Cortex of kidney (tissue), 1 donor: ENCODE results near the gene EMC8.
"Not testable (repeated sequence)": the region's sequence is repeated elsewhere in the genome, so short reads cannot be mapped to it uniquely, and the experiment has no call there.

ENCODE experiments used
- DNase-seq: peaks from one replicate; lab custom pipeline; 2025; lab: John Stamatoyannopoulos, UW

Gene EMC8

DNA sequence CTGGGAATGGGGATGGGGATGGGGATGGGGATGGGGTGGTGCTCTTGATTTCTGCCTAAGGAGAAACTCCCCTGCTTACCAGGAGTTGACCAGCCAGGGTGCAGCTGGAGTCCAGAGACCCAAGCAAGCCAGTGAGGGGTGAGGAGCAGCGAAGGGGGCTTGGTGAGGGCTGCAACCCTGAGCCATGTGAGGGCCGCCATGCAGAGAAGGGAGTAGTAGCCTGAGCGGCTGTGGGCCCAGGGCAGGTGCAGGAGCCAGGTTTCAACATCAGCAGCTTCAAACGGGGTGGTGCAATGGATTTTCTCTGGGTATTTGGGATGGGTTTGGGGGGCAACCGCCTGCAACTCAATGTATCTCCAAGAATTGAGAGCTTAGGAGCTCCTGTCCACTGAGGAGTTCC lies 35.4 kb upstream of the EMC8 start:
- no peak for DNase-seq

DNA sequence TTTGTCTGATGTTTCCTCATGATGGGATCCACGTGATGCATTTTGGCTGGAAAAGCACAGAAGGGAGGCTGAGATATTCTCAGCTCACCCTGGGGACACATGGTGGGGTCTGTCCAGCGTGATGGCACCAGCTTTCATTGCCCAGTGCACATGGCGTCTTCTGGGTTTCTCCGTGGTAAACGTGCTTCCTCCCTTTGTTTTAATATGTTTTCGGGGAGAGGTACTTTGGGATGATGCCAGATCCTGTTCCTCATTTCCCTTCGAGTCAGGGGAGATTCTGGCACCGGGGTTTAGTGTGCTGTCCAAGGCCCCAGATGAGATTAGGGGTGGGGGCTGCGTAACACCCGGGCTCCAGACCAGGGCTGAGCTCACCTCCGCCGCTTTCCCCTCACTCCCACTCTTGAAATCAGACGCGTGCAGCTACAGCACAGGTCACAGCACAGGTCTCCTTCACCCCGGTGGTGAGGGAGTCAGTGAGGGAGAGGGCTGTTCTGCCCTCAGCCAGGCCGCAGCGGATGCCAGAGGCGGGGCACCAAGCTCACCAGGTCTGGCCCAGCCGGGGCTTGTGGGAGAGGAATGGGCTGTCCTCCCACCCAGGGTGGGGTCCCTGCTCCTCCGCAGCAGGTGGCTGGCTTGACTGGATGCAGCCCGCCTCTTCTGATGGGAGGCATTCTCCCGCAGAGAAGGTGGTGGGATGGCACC lies 34.0 kb upstream of the EMC8 start:
- no peak for DNase-seq

DNA sequence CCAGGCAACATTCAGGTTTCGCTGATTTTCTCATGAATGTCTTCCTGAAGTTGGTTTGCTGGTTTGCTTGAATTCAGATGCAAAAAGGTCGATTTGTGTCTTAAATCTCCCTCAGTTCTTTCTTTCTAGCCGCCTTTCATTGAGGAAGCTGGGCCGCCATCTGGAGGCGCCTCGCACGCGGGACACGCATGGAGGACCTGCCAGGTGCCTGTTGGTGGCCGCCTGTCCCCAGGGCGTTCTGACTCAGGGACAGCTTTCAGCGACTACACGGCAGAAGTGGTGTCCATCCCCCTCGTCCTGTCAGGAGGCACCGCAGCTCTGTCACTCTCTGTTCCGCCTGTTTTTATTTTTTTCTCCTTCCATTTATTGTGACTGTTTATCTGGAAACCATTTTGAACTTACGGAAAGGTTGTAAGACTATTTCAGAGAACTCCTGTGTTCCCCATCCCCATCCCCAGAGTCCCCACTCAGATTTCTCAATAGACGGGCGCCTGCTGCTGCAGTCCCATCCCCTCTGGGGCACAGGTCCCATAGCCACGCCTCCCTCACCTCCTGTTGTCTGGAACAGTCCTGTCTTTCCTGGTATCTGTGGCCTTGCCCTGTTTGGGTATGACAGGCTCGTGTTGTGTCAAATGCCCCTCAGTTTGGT lies 33.4 kb upstream of the EMC8 start:
- DNase-seq: no peak

DNA sequence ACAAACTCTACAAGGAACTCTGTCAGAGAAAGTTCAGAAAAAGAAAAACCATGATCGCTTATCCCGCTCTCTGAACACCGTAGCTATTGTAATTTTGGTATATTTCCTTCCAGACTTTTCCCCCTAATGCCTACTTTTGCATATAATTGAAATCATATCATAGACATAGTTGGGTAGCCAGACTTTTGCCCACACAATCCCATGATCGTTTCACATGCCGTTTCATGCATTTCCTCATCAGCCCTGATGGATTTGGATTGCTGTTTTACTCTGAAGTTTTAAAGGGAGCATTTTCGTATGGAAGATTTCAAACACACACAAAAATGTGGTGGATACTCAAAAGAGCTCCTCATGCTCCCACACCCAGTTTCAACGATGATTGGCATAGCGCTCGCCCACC lies 31.5 kb upstream of the EMC8 start:
- DNase-seq: no peak

DNA sequence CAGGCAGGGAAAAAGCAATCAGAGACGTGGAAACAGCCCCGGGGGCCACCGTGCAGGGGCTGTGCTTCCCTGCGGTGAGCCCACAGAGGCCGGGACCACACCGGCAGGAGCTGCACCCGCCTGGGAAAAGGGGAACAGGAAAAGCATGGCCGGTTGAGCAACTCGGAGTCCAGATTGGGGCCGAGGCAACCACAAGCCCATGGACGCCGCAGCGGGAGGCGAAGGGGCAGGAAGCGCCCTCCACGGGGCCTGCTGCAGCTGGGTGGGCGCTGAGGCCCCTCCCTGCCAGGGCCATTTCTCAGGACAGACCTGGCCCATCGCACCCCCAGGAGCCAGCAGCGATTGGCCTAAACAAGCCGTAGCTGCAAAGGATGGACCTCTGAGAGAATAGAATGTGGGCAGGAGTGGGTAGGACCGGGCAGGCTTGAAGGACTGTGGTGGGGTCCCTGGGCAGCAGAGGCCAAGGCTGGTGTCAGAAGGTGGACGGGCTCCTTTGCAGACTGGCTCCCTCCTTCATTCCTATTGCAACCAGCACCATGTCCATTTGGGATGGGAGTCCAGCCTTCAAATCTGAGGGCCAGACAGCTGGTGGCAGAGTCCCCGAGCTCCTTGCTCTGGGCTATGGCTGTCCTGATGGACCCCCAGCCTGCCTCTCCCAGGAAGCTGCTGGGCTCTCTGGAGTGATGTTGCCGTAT lies 30.6 kb upstream of the EMC8 start:
- DNase-seq: no peak

DNA sequence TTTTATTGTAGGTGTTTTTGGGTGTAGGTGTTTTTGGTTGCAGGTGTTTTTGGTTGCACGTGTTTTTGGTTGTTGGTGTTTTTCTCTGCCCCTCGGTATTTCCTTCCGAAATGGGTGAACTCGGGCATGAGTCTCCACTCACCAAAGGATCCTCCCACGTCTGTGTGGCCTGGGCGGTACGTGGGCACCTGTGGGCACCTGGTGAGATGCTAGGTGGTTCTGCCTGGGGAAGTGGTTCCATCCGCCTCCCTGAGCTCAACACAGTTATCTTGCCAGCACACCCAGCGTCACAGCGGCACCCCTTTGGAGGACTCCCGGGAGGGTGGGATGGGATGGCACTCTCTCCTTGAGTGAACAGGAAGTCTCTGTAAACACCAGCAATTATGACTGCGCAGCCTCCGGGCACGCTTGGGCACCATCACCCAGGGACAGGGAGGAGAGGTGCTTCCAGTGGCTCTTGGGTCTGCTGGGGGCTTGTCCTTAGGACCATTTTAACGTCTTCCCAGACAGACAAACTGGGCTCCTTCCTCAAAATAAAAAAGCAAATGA lies 29.9 kb upstream of the EMC8 start:
- no peak for DNase-seq

DNA sequence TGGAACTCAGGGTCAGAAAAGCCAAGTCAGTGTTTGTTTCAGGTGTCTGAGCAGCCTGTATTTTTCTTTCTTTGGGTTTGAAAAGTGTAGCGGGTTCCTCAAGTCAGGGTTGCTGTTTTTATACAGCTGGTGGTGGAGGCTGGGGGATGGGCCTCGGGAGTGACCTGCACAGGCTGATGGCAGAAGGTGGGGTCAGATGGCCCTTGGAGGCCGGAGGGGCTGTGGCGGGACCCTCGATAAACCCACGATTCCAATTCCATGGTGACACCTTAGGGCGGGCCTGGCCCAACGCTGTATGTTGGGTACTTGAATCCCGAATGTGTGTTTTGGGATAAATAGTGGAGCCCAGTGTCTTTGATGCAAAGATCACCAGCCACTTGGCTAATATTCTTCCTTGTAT lies 28.8 kb upstream of the EMC8 start:
- DNase-seq: no peak

DNA sequence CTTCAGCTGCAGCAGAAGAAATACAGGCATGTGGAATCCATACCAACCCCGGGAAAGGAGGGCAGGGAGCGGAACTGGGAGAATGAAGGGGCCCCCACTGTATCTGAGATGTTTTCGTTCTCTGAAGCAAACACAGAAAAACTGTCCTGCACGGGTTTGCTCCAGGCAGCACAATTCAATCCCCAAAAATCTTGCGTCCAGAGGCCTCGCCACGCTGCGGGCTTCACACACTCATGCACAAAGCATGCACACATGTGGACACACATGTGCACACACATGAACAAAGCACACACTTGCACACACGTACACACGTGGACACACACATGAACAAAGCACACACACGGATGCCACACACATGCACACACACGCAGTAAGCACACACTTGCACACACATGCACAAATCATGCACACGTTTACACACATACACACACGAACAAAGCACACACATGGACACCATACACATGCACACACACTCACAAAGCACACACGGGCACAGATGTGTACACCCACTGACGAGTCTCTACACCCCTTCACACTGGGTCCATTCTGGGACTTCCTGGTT lies 27.4 kb upstream of the EMC8 start:
- DNase-seq: no peak

DNA sequence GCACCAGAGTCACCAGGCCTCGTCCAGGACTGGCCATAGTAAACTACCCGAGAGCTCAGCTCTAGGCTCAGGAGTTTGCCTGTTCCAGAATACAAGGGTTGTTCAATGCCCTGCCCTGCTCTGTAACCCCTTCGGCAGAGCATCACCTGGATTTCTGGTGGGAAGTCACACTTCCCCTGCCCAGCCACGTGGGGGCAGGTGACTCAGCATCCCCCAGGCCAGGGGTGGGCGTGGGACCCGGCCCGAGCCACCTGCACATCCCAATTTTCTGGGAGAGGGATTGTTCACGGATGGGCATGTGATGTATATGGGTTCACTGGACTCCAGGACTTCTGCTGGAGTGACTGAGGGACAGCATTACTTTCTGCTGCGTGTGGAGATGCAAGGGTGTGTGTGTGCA lies 26.0 kb upstream of the EMC8 start:
- no peak for DNase-seq

DNA sequence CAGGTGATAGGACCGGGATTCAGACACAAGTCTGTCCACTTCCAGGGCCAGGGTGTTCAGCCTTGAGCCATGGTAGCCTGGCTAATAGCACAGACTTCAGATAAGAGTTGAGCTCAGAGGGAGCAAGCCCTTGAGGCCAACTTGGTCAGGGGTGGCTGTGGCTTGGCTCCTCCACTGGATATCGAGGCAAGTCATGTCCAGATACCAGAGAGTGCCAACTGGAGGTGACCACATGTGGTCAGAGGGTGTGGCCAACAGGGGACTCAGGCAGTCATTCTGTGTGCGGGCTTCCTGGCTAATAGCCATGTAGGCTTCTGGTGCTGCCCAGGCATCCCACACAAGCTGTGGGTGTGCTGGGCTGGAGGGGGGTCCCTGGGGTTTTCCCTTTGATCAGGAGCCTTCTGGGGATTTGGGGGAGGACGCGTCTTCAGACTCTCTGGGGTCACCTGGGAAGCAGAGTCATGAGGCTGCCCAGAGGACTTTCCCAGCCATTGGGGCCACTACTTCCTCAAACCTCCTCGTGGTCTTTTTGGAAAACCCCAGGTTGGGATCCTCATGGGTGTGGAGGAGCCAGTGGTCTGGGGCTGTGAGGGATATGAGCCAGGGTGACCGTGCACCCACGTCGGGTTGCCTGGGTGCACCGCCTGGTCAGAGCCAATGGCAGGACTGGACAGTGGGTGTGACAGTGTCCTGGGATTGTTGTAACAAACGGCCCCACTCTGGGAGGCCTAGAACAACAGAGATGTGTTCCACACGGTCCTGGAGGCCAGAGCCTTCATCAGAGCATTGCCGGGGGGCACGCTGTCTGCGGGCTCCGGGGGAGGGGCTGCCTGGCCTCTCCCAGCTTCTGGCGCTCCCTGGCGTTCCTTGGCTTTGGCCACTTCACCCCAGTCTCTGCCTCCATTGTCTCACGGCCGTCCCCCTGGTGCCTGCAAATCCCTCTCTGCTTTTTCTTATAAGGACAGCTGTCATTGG lies 25.1 kb upstream of the EMC8 start:
- DNase-seq: no peak

DNA sequence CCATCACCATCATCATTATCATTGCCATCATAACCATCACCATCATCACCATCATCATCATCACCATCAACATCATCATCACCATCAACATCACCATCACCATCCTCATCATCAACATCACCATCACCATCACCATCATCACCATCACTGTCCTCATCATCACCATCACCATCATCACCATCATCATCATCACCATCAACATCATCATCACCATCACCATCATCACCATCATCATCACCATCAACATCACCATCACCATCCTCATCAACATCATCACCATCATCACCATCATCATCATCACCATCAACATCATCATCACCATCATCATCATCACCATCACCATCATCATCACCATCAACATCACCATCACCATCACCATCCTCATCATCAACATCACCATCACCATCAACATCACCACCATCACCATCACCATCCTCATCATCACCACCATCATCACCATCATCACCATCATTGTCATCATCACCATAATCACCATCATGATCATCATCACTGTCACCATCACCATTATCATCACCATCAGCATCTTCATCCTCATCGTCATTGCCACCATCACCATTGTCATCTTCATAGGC lies 24.1 kb upstream of the EMC8 start:
- no peak for DNase-seq

DNA sequence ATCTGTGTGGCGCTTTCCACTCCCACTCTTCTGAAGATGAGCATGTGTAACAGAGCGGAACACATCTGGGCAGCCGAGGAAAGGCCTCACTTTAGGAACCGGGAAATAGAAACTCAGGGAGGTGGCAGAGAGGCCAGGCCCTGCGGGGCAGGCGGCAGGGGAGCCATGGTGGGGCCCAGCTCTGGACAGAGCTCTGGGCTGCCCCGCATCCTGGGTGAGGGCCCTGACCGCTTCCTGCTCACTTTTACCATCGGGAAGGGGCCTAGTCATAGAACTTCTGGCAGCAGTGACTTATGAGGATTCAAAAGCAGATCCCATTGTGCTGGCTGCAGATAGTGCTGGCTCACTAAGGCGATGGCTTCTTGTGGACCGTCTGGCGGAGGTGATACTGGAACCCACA lies 22.8 kb upstream of the EMC8 start:
- no peak for DNase-seq

DNA sequence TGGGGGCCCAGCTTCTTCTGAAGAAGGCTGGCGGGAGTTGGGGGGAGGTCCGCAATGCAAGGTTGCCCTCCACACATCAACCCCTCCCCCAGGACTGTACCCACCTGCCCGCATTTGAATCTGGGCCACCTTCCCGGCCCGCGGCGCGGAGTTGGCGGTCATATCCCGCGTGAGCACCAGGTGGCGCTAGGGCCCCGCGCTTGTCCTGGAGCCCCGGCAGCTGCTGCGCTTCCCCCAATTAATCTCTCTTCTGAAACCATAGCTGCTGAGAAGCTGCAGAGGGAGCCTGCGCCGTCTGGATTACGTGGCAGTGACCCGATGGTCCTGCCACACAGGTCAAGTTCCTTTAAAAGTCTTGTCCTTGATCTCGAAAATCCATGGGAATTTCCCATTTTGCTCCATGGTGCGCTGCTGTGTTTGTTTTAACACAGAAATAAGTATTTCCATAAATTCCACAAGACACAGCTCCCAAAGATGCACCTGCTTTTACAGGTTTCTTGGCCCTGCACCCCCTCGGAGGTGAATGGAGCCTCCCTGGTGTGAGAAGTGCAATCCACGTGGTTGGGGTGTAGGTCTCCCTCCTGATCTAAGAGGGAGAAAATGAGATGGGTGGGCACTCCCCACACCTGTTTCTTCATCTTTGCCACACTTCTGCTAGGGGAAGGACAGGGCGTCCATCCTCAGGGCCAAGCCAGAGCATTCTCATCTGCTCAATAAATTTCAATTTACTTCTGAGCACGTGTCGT lies 22.2 kb upstream of the EMC8 start:
- no peak for DNase-seq

DNA sequence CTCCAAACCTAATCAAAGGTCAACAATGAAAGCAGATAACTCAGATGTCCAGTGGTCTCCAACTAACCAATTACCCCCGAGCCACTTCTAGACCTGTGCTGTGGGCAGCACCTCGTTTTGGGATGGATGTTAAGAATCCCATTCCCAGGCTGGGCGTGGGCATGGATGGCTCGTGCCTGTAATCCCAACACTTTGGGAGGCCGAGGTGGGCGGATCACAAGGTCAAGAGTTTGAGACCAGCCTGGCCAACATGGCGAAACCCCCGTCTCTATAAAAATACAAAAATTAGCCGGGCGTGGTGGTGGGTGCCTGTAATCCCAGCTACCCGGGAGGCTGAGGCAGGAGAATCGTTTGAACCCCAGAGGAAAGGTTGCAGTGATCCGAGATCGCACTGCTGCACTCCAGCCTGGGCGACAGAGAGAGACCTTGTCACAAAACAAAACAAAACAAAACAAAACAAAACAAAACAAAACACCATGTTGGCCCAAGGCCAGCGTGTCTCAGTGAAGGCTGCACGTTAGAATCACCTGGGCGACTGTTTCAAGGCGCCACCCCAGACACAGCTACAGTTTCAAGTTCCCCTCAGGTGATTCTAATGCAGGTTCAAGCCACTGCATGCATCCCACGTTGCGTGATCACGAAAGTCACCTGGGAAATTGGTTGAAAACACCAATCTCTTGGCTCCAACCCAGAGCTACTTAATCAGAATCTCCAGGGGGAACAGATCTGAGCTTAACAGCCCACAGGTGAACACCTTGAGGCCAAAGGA lies 21.4 kb upstream of the EMC8 start:
- no peak for DNase-seq

DNA sequence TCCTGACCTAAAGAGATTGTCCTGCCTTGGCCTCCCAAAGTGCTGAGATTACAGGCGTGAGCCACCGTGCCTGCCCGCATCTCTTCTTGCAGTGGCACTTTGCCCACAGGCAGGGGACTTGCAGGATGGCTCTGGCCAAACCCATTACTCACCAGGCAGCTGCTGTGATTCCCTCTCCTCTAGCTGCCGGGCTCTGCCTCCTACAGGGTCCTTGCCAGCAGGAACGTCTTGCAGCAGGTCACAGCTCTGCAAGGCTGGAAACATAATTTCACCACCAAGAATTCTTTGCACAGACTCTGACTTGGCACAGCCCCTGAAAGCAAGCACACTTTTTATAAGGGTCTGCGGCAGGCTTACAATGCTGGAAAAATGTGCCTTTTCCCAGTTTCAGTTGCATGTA lies 20.4 kb upstream of the EMC8 start:
- no peak for DNase-seq

DNA sequence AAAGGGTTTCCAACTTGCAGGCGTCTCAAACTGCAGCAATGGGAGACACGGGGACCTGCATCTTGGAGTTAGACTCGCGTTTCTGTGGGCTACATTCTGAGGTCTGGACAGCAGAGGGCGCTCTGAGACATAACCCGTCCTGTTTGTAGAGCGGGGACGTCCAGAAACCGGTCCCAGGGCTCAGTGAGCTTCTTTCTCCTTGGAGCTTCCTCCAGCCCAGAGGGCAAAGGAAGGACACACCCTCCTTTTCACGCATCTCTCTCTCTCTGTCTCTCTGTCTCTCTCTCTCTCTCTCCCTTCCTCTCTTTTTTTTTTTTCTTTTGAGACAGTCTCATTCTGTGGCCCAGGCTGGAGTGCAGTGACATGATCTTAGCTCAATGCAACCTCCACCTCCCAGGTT lies 19.9 kb upstream of the EMC8 start:
- DNase-seq: no peak

DNA sequence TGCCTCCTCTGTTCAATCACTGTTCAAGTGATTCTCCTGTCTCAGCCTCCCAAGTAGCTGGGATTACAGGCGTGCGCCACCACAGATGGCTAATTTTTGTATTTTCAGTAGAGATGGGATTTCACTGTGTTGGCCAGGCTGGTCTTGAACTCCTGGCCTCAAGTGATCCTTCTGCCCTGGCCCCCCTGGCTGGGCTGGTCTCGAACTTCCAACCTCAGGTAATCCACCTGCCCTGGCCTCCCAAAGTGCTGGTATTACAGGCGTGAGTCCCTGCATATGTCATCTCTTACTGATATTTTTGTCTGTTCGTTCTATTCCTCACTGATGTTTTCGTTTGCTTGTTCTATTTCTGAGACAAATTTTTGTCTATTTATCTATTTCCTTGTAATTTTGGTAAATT lies 17.9 kb upstream of the EMC8 start:
- not testable (repeated sequence) for DNase-seq

DNA sequence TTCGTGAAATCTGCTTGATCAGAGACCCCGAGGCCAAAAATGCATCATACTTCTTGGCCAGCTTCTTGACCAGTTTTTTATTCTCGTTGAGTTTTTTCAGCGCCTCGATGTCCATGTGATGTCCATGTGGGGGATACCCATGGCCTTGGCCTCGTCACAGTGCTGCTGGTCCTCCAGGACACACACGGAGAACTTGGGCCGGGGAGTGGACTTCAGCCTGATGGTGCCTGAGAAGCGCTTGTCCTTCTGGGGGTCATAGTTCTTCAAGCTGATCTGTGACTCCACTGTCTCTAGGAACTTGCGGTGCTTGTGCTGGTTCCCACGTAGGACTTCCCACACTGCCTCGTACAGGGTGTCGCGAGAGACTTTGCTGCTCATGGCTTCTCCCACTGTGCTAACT lies 16.8 kb upstream of the EMC8 start:
- DNase-seq: no peak

DNA sequence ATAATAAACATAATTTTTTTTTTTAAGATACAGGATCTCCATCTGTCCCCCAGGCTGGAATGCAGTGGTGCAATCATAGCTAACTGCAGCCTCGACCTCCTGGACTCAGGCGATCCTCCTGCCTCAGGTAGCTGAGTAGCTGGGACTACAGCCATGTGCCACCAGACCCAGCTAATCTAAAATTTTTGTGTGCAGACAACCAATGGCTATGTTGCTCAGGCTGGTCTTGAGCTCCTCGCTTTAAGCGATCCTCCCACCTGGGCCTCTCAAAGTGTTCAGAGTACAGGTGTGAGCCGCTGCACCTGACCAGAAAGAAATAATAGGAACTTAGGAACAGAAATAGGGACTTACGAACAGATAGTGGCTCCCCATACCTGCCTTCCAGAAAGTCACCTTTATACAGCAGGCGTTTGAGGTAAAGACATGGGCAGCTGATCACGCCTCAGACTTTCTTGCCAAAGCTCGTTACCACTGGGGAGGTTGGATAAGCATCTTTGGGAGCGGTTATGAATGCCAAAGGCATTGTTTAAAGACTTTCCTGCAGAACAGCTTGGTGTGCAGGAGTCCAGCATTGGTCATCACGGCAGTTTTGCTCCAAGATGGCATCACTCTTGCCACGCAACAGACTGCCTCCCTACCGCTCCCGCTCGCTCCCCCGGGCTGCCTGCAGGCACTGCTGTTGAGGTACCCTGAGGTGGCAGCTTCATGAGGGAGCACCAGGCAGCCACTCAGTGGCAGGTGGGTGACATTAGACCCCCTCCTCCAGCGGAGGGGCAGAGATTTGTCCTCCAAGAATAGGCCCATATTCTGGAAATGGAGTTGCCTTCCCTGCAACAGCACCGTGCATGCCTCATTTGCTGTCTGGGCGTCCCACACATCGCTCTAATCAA lies 13.7 kb upstream of the EMC8 start:
- no peak for DNase-seq
